ENCODE data around the gene E2F3.
A peak's percentile ranks its signal among the peaks of the same experiment; 100 is the strongest.

Gene E2F3

DNA sequence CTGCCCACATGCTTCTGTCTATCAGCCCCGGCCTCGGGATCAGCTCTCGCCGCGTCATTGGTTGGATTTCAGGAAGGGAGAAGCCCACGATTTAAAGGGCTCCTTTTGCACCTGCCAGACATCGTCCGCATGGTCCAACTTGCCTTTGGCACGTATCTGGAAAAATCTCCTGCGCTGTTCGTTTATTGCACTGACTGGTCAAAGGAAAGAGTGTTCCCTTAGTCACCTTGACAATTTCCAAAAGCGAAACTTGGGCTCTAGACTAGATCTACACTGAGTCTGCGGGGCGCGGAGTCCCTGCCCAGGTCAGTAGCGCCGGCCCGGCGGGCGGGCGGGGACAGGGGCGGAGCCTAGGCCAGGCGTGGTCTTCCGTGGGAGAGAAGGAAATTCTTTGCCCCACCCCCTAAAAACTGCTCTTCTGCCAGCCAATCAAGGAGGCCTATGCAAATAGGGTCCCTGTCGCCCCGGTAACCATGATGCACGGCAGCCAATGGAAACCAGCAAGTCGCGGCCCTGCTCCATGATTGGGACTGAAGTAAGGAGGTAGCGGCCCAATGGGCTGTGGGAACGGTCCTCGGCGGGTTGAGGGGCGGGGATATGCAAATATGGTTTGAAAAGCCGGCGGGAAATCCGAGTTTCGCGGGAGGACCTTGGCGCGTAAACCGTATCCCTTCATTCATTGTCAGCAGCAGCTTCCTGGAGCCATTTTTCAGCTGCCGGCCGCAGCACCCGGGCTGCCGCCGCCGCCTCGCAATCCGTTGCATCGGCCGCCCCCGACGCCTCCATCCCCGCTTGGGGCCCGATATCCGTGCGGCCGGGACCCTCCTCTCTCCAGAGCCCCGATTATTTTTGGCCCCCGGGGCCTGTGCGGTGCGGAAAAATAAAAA, at the start of gene E2F3:
E2F3 (plus strand) TSS at position 675 of the 887 bp plus-strand sequence. CDS start 354 bp downstream, outside the sequence.
- DNase-seq = peak; percentile 97

DNA sequence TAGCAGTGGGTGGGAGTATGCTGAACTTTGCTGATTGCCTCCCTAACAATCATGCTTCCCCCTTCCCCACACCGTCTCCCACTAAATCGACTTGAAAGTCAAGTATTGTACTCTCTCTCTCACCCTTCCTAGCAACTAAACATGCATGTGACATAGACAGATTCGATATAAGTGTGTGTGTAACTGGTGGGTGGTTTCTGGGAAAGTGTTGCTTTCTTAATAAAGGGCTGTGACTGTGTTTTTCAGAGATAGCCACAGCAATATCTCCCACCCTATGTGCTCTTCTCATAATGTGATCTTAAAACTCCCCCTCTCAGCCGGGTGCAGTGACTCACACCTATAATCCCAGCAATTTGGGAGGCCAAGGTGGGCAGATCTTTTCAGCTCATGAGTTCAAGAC, 49.3 kb upstream of the E2F3 start:
- no peak for DNase-seq

DNA sequence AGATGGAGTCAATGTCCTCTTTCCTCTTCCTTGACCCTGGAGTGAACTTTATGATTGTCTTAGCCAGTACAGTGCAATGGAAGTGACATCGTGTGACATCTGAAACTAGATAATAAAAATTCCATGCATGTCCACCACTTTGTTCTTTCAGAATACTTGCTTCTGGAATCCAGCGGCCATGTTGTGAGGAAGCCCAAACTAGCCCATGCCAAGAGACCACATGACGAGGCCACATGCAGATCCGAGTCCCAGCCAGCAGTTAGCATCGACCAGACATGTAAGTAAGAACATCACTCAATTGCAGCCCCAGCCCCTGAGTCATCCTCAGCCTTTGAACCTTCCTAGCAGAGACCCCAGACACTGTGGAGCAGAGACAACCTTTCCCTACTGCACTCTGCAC, 48.5 kb upstream of the E2F3 start:
- DNase-seq = no peak

DNA sequence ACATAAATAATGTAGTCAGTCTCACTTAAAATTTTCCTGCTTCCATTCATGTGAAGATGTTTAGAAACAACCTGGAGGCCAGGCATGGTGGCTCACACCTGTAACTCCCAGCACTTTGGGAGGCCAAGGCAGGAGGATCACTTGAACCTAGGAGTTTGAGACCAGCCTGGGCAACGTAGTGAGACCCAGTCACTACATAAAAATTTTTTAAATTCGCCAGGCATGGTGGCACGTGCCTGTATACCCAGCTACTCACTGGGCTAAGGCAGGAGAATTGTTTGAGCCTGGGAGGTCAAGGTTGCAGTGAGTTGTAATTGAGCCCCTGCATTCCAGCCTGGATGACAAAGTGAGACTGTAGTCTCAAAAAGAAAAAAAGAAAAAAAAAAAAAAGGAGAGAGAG, 47.3 kb upstream of the E2F3 start:
- no peak for DNase-seq

DNA sequence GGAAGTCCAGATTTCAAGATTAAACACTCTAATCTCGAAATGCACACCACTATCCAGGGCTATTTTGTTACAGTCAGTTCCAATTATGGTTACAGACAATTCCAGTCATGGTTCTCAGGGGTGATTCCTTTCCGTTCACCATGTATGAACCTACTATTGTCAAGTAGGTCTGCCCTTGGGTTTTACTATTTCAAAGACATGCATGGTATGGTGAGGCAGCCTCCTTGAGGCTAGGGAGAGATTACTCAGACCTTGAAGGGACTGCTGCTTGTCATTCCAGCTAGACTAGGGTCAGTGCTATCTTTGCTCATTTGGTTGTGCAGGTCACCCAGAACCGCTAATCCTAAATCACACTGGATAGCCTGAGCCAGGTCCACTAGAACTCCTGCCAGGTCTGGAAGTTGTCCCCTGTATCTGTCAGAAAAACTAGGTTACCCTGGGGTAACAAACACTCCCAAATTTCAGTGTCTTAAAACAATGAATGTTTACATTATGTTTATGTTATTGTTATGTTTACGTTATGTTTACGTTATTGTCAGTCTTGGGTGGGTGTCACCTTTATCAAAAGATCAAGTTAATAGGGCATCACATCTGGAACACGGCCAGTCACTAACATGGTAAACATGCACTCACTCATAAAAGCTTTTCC, 41.1 kb upstream of the E2F3 start:
- DNase-seq = no peak

DNA sequence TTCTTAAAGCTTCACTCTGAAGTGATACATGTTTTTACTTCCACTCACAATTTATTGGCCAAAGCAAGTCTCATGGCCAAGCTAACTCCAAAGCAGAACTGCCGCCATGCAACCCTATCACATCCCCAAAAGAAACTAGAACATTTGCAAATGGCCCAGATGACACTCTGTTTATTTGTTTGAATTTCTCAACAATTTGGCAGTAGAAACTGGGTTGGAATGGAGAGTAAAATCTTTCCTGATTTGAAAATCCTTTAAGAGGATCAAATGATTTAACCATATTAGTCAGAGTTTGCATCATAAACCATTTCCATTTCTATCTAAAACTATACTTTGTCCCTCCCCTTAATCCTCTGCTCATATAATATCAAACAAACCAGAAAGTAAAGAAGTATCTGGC, 39.1 kb upstream of the E2F3 start:
- no peak for DNase-seq

DNA sequence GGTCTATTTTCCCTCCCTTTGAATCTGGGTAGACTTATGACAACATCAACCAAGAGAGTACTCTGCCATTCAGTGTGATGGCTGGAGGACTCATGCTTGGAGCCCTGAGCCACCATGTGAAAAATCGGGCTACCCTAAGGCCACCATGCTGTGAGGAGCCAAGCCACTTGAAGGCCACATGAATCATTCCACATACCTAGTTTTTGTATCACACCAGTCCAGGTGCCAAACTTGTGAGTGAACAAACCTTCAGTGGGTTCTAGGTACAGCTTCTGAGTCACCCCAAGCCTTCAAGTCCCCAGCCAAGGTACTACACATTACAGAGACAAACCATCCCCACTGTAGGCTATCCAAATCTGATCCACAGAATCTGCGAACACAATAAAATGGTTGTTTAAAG, 37.4 kb upstream of the E2F3 start:
- no peak for DNase-seq

DNA sequence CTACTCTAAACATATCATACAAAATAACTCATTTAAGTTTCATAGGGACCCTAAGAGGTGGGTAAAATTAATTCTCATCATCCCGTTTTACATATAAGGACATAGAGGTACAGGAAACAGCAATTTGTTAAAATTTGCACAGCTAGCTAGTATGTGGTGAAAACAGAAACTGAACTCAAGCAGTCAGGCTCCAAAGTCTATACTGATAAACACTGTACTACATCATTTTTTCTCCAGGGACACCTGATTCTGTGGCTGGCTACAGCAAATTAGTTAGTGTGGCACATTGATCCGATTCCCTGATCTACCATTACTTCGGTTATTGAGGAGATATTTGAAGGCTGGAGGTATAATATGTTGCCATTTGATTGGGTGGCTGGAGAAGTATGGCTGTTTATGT, 36.2 kb upstream of the E2F3 start:
- DNase-seq = no peak

DNA sequence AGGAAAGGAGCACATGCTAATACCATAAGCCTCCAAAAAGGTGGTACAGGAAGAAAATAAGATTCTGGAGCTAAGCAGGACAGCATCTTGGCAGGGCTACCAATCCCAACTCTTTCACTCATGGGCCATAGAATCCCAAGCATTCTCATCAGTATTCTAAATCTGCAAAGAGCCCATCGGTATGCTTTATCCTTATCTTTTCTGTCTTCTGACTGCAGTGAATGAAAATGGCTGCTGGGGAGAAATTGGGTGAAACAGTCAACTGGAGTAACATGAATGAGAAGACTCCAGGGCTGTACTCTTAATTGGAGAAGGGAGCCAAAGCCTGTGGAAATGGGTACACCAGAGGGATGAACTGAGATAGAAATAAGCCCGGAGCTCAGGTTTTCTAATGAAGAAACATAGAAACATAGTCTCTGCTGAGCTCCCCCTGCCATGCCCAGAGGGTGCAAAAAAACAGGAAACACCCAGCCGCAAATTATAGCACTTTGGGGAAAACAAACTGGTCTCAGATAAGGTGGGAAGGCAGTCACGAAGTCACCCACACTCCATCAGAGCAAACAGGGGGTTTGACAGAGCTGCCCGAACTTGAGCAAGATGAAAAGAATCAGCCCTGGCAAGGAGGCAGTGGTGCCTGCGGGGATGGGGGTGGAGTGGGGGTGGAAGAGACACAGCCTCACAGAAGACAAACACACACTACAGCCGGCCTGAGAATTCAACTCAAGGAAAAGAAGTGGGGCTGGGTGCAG, 35.4 kb upstream of the E2F3 start:
- no peak for DNase-seq

DNA sequence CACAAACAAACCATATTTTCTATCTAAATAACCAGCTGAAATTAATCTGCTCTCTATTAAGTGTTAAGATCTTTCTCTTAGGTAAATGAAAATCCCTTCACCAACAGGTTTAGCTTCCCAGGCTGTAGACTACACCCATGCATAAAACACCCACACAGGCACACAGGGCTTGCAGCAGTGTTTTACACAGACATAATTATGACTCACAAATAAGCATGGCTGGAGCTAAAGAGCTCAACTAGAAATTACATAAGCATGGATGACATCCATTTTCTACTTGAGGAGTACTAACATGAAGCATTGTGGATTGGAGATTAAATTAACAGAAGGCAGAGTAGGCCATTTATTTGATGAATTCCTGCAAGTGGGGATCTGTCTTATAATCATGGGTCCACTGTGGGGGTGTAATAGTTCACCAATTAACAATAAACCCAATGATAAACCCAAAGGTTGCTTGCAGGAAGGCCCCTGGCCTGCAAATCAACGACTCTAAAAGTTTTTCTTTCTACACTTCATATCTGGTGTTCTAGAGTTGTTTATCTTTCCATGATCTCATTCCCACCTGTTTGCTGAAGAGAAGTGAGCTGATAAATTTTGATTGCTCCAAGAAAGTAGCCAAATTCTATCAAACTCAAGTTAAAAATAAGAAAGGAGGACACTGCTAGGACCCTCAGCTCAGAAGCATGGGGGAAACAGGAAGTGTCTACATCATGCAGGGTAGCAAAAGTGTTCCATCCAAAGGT, 33.8 kb upstream of the E2F3 start:
- no peak for DNase-seq

DNA sequence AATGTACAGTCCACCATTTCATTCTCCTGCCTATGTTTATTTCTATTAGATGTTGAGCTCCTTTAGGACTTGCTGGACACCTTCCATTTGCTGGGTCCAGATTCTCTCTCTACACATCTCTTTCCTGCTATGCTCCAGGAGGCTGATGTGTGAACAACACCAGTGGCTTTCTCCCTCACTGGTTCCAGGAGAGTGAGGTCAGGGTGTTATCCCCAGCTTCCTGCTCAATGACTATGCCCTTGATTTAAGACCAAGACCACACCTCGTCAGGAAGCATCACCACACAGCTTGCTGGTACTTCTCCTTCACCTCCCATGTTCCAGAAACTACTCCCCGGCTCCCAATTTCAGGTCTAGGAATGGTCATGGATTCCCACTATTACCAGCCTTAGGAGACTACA, 31.3 kb upstream of the E2F3 start:
- no peak for DNase-seq

DNA sequence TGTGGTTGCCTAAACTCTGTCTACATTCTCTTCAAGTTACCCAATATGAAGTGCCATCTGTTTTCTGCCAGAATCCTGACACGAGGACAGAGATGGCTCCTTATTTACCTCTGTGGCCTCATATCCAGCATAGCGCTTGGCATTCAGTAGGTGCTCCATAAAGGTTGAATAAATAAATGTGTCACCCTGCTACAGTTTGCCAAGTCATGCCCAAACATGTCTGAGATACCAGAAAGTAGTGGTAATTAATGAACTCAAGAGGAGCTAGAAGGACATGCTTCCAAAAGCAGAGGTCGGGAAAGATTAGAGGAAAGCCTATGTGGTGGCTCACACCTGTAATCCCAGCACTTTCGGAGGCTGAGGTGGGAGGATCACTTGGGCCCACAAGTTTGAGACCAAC, 30.9 kb upstream of the E2F3 start:
- no peak for DNase-seq

DNA sequence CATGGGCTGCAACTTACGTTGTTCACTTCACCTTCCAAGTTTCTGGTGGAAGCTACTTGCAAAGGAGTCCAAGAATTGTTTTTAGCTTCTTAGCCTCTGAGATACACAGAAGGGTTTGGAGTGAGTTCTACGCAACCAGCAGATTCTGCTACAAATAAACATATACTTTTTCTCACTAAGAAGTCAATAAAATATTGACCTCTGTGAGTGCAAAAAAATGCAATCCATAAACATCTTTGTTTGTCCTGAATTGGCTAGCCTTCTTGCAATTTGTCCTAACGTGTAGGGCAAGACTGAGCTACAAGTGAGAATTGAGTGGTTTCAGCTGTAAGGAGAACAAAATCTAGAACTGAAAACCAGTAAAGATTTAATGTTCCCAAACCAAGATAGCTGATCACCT, 26.2 kb upstream of the E2F3 start:
- no peak for DNase-seq

DNA sequence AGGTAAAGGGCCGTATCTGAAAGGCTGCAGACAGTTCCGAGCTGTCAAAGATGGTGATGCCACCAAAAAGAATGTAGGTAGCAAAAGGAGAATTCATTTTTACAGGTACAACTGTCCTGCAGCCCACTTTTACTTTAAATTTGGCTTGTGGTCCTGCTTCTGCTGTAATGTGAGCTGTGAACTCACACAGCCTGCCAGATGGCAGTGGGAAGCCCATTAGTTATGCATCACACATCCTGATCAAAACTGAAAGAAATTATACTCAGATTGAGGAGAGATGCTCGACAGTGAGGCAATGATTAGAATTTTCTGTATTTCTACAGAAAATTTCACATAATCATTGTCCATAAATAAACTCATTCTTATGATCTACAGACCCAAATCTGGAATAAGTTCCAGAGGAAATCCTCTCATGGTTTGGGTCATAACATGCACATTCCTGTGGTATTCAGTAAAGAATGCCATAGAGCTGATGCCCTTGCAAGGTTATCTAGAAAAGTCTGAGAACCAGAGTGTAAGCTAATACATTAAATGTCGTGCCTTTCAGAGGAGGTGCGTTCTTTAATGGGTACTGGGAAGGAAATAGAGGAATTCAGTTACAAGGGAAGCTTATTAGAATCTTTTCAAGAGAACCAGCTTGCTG, 23.9 kb upstream of the E2F3 start:
- DNase-seq = no peak

DNA sequence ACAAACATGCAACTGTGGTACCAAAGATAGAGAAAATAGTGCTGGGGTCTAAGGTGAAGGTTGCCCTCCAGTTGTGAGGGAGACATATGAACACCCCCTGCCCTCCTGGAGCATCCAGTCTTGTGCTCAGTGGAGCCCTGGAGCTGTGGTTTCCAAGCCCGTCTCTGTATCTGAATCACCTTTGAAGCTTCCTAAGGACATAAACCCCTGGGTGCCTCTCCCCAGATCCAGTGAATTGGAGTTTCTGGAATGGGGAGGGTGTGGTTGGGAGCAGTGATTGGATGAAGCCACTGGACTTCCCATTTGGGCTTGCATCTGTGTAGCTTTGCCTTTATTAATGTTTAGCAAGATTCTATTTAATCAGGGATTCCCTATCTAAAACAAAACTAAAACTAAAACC, 22.4 kb upstream of the E2F3 start:
- no peak for DNase-seq

DNA sequence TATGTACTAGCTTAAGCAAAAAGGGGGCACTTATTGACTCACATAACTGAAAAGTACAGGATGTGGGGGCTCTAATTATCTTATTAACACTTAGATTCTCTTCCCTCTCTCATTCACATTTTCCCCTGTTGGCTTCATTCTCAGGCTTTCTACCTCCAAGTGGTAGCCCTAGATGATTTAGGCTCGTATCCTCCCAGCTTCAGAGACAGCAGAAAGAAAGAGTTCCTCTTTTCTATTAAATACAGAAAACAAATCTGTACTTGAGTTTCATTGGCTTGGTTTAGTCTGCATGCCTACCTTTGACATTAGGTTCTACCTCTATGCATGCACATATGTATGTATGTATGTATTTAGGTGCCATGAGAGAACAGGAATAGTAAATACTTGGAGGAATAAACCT, 15.5 kb upstream of the E2F3 start:
- DNase-seq = no peak

DNA sequence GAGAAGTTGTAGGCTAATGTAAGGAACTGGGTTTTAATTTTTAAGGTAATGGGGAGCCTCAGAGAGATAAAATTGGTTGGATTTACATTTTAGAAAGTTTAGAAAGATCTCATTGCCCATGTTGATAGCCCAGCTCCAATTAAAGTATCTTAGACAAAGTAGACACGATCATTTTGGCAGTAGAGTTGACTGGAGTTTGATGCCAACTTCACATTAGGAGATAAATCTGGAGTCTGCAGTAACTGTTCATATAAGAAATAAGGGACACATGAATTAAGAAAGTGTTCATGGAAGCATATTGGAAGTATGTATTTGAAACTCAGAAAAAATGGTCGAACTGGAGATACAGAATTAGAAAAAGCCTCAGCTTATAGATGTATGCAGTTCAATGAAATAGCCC, 12.6 kb upstream of the E2F3 start:
- no peak for DNase-seq

DNA sequence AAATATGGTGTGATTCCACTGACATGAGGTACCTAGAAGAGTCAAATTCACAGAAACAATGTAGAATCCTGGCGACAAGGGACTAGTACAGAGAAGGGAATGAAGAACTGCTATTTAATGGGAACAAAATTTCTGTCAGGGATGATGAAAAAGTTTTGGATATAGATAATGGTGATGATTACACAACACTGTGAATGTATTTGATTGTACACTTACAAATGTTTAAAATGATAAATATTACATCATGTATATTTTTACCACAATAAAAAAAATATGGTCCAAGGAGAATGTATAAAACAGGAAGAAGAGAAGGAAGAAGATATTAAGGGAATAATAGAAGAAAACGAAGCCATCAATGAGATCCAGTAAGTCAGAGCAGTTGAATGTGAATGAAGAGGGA, 8.4 kb upstream of the E2F3 start:
- DNase-seq = no peak

DNA sequence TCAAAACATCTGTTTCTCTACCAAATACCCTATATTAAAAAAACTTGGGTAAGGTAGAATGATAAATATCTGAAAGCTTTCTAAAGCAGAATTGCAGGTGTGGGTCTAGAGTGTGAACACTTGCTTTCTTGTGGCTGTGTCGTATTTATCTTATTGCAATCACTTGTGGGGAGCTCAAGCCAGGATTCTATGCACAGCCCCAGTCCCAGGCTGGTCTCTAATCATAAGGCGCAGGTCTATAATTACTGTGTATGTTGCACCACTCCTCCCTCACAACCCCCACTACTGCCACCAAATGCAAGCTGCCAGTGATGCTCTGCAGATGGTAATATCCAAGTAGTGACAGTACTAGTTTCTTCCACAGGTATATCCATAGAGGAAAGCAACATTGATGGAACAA, 2.2 kb upstream of the E2F3 start:
- no peak for DNase-seq

DNA sequence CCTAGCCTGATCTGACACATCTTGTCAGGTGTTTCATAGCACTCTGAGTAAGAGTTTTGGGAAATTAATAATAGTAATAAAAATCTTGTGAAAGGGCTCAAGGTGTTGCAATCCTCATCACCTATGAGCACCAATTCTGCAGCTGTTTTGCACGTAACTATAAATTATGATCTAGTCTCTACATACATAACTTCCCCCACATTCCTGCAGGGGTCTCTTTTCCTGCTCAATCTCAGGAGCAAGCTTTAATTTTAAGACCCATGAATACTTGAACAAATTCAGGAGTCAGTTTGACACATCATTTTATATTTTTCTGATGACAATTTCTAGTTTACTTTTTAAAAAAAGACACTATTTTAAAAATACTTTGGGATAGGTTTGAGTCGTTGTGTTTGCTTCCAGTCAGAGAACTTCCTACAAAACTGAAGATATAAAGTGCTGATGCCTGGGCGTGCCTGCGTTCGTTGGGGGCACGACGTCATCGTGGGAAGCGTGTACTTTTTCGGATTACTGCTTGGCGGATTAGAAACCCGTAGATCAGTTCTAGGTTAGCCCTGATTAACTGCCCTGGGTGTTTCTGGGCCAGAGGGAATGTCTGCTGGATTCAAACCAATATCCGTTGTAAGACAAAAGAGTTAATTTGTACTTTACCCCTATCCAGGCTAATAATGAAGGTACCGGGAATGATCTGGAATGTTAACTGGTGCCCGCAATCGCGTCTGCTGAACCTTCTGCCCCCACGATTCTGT, 1.0 kb upstream of the E2F3 start:
- no peak for DNase-seq

DNA sequence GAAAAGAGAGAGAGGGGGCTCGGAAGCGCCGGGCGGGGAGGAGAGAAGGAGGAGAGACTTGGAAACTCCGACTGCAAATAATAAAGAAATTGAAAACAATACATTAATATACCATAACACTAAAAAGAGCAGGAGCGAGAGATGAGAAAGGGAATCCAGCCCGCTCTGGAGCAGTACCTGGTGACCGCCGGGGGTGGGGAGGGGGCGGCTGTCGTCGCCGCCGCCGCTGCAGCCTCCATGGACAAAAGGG, 338 bp downstream of the E2F3 start:
- no peak for DNase-seq

DNA sequence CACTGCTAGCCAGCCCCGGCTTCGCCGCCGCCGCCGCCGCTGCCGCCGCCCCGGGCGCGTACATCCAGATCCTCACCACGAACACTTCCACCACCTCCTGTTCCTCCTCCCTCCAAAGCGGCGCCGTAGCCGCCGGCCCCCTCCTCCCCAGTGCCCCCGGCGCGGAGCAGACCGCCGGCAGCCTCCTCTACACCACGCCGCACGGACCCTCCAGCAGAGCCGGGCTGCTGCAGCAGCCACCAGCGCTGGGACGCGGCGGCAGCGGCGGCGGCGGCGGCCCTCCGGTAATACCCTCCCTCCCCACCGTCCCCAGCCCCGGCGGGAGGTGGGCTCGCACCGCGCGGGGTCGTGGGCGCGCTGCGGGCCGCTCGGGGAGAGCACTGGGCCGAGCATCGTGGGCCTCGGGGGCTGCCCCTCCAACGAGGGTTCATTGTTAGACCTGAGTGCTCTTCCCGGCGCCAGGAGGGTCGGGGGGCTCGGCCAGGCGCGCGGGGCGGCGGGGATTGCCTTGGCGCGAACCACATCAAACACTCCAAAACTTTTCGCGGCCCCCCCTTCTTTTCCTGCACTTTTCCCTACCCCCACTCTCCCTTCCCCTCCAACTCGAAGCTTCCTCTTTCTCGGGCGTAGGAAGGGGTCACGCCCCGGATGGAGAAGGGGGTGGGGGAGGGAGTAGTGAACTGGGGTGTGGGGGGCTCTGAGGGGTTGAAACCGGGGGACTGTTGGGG, 827 bp downstream of the E2F3 start:
- DNase-seq = no peak
